Sigmoid colon (tissue), 7 donors: ENCODE results near the gene CA14. TPM values are rescaled to one million over a fixed set of nuclear protein-coding genes. Genes with fewer than 3 reads are reported as not detected.
"Not testable (repeated sequence)": the region's sequence is repeated elsewhere in the genome, so short reads cannot be mapped to it uniquely, and the experiment has no call there.

ENCODE experiments used
- DNase-seq: peaks from one replicate; pipeline ENCODE4 v3.0.0-alpha.2; 2019
- H3K27ac ChIP-seq, 4 donors: fragments of 200-600 bp; sonication (generic); one replicate each; pipeline ENCODE4 v1.5.1; 2016 to 2019; ENCODE audit warnings: mild to moderate bottlenecking in 1 of 4
- H3K27me3 ChIP-seq, 3 donors: fragments of 200-600 bp; sonication (generic); one replicate each; pipeline ENCODE4 v1.5.1; 2019; ENCODE audit warnings: mild to moderate bottlenecking in 1 of 3
- H3K36me3 ChIP-seq, 4 donors: fragments of 200-600 bp; sonication (generic); one replicate each; pipeline ENCODE4 v1.5.1; 2016 to 2019
- H3K4me1 ChIP-seq, 4 donors: fragments of 200-600 bp; sonication (generic); one replicate each; pipeline ENCODE4 v1.5.1; 2017 to 2019
- H3K4me3 ChIP-seq, 4 donors: fragments of 200-600 bp; sonication (generic); one replicate each; pipeline ENCODE4 v1.5.1; 2017 to 2019; ENCODE audit warnings: mild to moderate bottlenecking in 2 of 4, moderate library complexity in 1 of 4
- H3K9me3 ChIP-seq, 4 donors: fragments of 200-600 bp in 3 of 4; sonication (generic) in 3 of 4; one replicate each; pipeline versions ENCODE4 v1.5.1 to v1.6.1; 2013 to 2019
- EP300 ChIP-seq, 4 donors: sonication (generic); formaldehyde crosslinking; IDR thresholded peaks; one replicate each; pipeline ENCODE4 v1.6.1; 2017; ENCODE audit warnings: antibody characterized with exemption in 4 of 4
- POLR2A ChIP-seq, 2 donors: fragments of 450-650 bp; IDR thresholded peaks; one replicate each; pipeline ENCODE4 v1.6.1; 2016; ENCODE audit warnings: antibody characterized with exemption in 2 of 2, mild to moderate bottlenecking in 2 of 2, moderate library complexity in 2 of 2
- POLR2AphosphoS5 ChIP-seq, 4 donors: sonication (generic); formaldehyde crosslinking; IDR thresholded peaks; one replicate each; pipeline ENCODE4 v1.6.1; 2017; ENCODE audit warnings: antibody characterized with exemption in 4 of 4
- WGBS, 2 donors: extraction: QIAGEN DNeasy Blood & Tissue Kit; methylation state at CpG; one replicate each; pipeline ENCODE4 v1.1.7; 2013; 5-methylcytosine and 5-hydroxymethylcytosine counted together
- intact Hi-C: fragments of 100-400 bp; cut with DNase I; formaldehyde crosslinking; loops from one replicate; pipeline ENCODE4 v1.15.1; 2023
- polyA plus RNA-seq, 3 donors: library from polyadenylated mRNA; stranded (reverse); fragments of 200-250 nt; gene quantifications; one replicate each; pipeline ENCODE4 v1.2.3, GENCODE V29; 2013
- total RNA-seq, 4 donors: library from RNA; depleted of rRNA; stranded (reverse); fragments of >200 nt; gene quantifications; one replicate each; pipeline ENCODE4 v1.1.0, GENCODE V29; 2016
- TF ChIP-seq, protein P1 (sequence below), 4 experiments: fragments of 450-650 bp in 3 of 4; fragments of 200-600 bp in 1 of 4; IDR thresholded peaks; one replicate each; pipeline ENCODE4 v1.5.1; 2016 to 2019; ENCODE audit warnings: antibody characterized with exemption in 4 of 4, mild to moderate bottlenecking in 3 of 4, moderate library complexity in 2 of 4
- donor health status: healthy with polysubstance abuse.
- donor health status: Bipolar disorder and iron deficiency.
- donor health status: healthy.

The CA14 gene
- total and polyA plus RNA-seq, 7 donors = 0.35 to 4.3 (median 1.4) TPM; not detected in 2

DNA sequence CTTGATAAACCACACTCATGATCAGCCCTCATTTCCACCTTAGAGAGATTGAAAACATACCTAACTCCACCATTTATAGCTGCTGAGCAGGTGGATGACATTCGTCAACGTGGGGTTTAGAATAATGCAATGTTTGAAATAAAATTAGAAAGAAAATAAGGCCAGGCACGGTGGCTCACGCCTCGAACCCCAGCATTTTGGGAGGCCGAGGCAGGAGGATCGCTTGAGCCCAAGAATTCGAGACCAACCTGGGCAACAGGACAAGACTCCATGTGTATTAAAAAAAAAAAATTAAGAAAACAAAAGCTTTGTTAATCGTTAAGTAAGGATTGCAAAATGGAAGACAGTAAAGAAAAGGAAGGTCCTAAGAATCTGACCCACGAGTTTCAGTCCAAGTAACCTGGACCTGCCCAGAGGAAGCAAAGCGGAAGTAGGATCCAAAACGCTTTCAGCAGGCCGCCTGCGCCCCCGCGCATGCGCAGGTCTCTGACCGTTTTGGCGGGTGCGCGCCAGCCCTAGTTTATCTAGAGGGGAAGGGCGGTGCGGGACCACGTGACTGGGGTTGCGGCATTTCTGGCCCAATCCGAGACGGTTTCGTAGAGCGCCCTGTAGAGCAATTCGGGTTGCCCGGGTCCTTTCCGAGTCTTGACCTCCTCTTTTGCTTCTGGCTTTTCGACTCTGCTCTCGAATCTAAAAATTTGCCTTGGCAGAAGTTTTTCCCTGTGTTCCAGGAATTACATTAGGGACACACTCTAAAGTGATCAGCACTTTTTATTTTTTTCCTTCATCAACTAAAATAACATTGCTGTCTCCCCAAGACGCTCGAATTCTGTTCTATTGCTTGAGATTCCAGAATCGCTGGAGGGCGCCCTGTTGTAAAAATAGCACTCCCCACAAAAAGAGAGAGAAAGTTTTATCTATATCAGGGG is 44.1 kb upstream of the CA14 start:
- 18 to 21% methylated on average over 38 of the region's 38 CpGs for WGBS, 2 donors
- peak overlapping the region; percentile 82 to 86 (median 83) for H3K27ac ChIP-seq
- DNase-seq = peak; percentile 99
- H3K4me1 ChIP-seq = peaks cover 0 to 7% (median 5%) of the 10 kb centered on the region in 4 donors
- H3K36me3 ChIP-seq = no peaks in the 10 kb centered on the region
- peak overlapping the region; percentile 26 to 51 (median 44) for H3K4me3 ChIP-seq
- H3K27me3 ChIP-seq = no peaks in the 10 kb centered on the region
- no peaks in the 10 kb centered on the region for H3K9me3 ChIP-seq
- intact Hi-C loops = loop anchor here (5.0 kb wide), 1 partner anchor 54 kb away; the partner anchor contains the start of gene APH1A
- TF ChIP-seq POLR2A (IDR thresholded peaks at IDR 0.05) (peak; percentile 22 to 56), EP300 (IDR thresholded peaks at IDR 0.05) (no peak), POLR2AphosphoS5 (IDR thresholded peaks at IDR 0.05) (peak; percentile 60 to 81 (median 75))
- TF ChIP-seq, protein P1, sequence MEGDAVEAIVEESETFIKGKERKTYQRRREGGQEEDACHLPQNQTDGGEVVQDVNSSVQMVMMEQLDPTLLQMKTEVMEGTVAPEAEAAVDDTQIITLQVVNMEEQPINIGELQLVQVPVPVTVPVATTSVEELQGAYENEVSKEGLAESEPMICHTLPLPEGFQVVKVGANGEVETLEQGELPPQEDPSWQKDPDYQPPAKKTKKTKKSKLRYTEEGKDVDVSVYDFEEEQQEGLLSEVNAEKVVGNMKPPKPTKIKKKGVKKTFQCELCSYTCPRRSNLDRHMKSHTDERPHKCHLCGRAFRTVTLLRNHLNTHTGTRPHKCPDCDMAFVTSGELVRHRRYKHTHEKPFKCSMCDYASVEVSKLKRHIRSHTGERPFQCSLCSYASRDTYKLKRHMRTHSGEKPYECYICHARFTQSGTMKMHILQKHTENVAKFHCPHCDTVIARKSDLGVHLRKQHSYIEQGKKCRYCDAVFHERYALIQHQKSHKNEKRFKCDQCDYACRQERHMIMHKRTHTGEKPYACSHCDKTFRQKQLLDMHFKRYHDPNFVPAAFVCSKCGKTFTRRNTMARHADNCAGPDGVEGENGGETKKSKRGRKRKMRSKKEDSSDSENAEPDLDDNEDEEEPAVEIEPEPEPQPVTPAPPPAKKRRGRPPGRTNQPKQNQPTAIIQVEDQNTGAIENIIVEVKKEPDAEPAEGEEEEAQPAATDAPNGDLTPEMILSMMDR (IDR thresholded peaks at IDR 0.05) = peak in 1 of 4 experiments; percentile 14

DNA sequence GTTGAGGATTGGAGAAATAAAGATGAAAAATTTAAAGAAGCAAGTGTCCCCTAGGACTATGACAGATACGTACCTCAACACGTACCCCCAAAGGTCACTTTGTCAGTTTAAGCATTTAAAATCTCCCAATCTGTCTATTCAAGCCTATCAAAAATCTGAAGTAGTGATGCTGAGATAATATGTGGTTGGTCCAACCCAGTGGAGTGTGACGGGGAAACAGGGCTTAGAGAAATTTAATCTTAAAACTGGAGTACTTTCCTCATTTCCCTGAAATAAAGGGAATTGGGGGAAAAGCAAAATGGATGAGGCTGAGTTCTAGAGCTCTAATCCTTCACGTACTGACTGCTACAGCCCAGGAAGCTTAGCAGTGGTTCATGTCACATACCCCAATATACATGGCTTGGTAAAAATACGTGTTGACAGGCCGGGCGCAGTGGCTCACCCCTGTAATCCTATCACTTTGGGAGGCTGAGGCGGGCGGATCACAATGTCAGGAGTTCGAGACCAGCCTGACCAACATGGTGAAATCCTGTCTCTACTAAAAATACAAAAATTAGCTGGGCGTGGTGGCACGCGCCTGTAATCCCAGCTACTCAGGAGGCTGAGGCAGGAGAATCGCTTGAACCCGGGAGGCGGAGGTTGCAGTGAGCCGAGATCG is 43.3 kb upstream of the CA14 start:
- peak overlapping the region; percentile 26 to 51 (median 44) for H3K4me3 ChIP-seq
- intact Hi-C loops = loop anchor here (5.0 kb wide), 1 partner anchor 53 kb away; the partner anchor contains the start of gene APH1A
- H3K9me3 ChIP-seq, DNase-seq, H3K27me3 ChIP-seq, H3K36me3 ChIP-seq, H3K4me1 ChIP-seq: not testable (repeated sequence)
- H3K27ac ChIP-seq = peak overlapping the region; percentile 82 to 86 (median 83)
- 75 to 89% methylated on average over 18 of the region's 18 CpGs for WGBS, 2 donors

DNA sequence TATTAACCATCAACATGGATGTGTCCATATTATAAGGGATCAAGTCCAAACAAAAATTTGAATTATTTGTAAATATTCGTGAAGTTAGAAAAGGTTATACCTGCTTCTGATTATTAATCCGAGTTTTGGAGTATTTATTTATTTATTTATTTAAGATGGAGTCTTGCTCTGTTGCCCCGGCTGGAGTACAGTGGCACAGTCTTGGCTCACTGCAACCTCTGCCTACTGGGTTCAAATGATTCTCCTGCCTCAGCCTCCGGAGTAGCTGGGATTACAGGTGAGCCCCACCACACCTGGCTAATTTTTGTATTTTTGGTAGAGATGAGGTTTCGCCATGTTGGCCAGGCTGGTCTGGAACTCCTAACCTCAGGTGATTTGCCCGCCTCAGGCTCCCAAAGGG is 41.7 kb upstream of the CA14 start:
- intact Hi-C loops, DNase-seq: not testable (repeated sequence)
- 93 to 96% methylated on average over 6 of the region's 6 CpGs for WGBS, 2 donors

DNA sequence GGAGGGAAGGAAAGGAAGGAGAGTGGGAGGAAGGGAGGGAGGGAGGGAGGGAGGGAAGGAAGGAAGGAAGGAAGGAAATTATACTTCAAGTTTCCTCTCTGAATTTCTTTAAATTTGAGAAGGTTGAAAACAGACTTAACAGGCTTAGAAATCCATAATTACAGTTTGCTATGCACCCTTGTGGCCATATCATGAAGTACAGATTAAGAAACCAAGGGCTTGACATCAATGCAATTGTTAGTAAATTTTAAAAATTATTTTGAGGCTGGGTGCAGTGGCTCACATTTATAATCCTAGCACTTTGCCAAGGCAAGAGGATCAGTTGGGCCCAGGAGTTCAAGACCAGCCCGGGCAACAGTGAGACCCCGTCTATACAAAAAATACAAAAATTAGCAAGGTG is 36.0 kb upstream of the CA14 start:
- Histone ChIP-seq H3K9me3 (no peaks in the 10 kb centered on the region), H3K36me3 (peaks cover 0 to 65% (median 12%) of the 10 kb centered on the region in 4 donors), H3K27me3 (no peaks in the 10 kb centered on the region), H3K27ac (no peak overlapping the region), H3K4me3 (no peak overlapping the region), H3K4me1 (no peaks in the 10 kb centered on the region)
- no peak for DNase-seq
- WGBS, 2 donors = 87 to 92% methylated on average over 2 of the region's 2 CpGs
- TF ChIP-seq, protein P1 (IDR thresholded peaks at IDR 0.05) = peak in 2 of 4 experiments; percentile 11 to 41
- TF ChIP-seq EP300 (IDR thresholded peaks at IDR 0.05) = no peak
- intact Hi-C loops = no loop called here

More for the DNA sequence above, 41.7 kb upstream of the CA14 start:
- H3K27me3 ChIP-seq, H3K27ac ChIP-seq, H3K9me3 ChIP-seq, H3K4me3 ChIP-seq, H3K4me1 ChIP-seq: not testable (repeated sequence)
- peaks cover 0 to 19% (median 0%) of the 10 kb centered on the region in 4 donors for H3K36me3 ChIP-seq

DNA sequence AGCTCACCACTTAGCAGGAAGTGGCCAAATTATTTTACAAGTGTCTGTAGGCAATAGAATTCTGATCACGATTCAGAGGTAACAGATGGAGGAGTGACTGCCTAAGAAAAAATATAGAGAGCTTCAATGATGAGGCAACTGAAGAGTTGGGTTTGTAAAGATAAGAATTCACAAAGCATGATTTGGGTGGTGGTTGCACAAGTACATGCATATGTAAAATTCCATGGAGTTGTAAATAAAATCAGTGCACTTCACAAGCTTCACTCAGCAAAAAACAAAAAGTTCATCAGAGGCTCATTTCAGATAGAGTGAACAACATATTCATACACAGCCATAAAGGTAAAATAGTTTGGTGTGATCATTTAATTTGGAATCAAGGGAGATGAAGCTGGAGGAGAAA is 32.6 kb upstream of the CA14 start:
- intact Hi-C loops = no loop called here
- TF ChIP-seq POLR2AphosphoS5 (IDR thresholded peaks at IDR 0.05) (no peak), POLR2A (IDR thresholded peaks at IDR 0.05) (no peak), EP300 (IDR thresholded peaks at IDR 0.05) (no peak)
- TF ChIP-seq, protein P1 (IDR thresholded peaks at IDR 0.05) = no peak
- WGBS, 2 donors = 41 to 72% methylated on average over 1 of the region's 1 CpG

More for the DNA sequence above, 32.6 kb upstream of the CA14 start:
- Histone ChIP-seq H3K9me3 (no peaks in the 10 kb centered on the region), H3K27me3 (no peaks in the 10 kb centered on the region), H3K36me3 (peaks cover 0 to 87% (median 13%) of the 10 kb centered on the region in 4 donors), H3K27ac (no peak overlapping the region), H3K4me3 (no peak overlapping the region), H3K4me1 (no peaks in the 10 kb centered on the region)
- DNase-seq = no peak
